NK-92 treated with Interleukin-12 subunit alpha and Interleukin-12 subunit beta, amount 100 ng/mL, for 24 hours (cell line): ENCODE data around the gene HLA-DPA1.
"Not testable (repeated sequence)": the region's sequence is repeated elsewhere in the genome, so short reads cannot be mapped to it uniquely, and the experiment has no call there.

Experiments
- DNase-seq: peaks from one replicate; lab custom pipeline; 2025; lab: John Stamatoyannopoulos, UW

Gene HLA-DPA1

GRCh38 chr6:33073431-33073871 is at the start of gene HLA-DPA1:
HLA-DPA1 (minus strand) TSS chr6:33073649.
- no peak for DNase-seq

GRCh38 chr6:33123181-33123580 is 49.7 kb upstream of the HLA-DPA1 start:
- DNase-seq, result no peak

- no peak for DNase-seq
Observed at GRCh38 chr6:33120001-33120400, 46.6 kb upstream of the HLA-DPA1 start.

- no peak for DNase-seq
Observed at GRCh38 chr6:33118525-33119123, 45.2 kb upstream of the HLA-DPA1 start.

GRCh38 chr6:33117811-33118277 is 44.4 kb upstream of the HLA-DPA1 start:
- no peak for DNase-seq

- no peak for DNase-seq
Observed at GRCh38 chr6:33116841-33117711, 43.6 kb upstream of the HLA-DPA1 start.

- DNase-seq, result no peak
Observed at GRCh38 chr6:33116417-33116816, 43.0 kb upstream of the HLA-DPA1 start.

- DNase-seq, result no peak
Observed at GRCh38 chr6:33114406-33114805, 41.0 kb upstream of the HLA-DPA1 start.

GRCh38 chr6:33113755-33114154 is 40.3 kb upstream of the HLA-DPA1 start:
- DNase-seq, result no peak

- DNase-seq, result no peak
Observed at GRCh38 chr6:33112148-33112547, 38.7 kb upstream of the HLA-DPA1 start.

GRCh38 chr6:33108307-33108706 is 34.9 kb upstream of the HLA-DPA1 start:
- DNase-seq, result no peak

- no peak for DNase-seq
Observed at GRCh38 chr6:33107641-33108040, 34.2 kb upstream of the HLA-DPA1 start.

GRCh38 chr6:33105916-33106871 is 32.7 kb upstream of the HLA-DPA1 start:
- no peak for DNase-seq

GRCh38 chr6:33105386-33105785 is 31.9 kb upstream of the HLA-DPA1 start:
- no peak for DNase-seq

- DNase-seq, result no peak
Observed at GRCh38 chr6:33104887-33105286, 31.4 kb upstream of the HLA-DPA1 start.

- DNase-seq, result no peak
Observed at GRCh38 chr6:33103776-33104175, 30.3 kb upstream of the HLA-DPA1 start.

GRCh38 chr6:33101121-33101737 is 27.8 kb upstream of the HLA-DPA1 start:
- not testable (repeated sequence) for DNase-seq

- no peak for DNase-seq
Observed at GRCh38 chr6:33095681-33096080, 22.2 kb upstream of the HLA-DPA1 start.

- DNase-seq, result no peak
Observed at GRCh38 chr6:33093855-33094254, 20.4 kb upstream of the HLA-DPA1 start.

GRCh38 chr6:33092385-33092784 is 18.9 kb upstream of the HLA-DPA1 start:
- no peak for DNase-seq

GRCh38 chr6:33091957-33092356 is 18.5 kb upstream of the HLA-DPA1 start:
- no peak for DNase-seq
